OCI-LY7 (cell line): ENCODE measurements around the gene SIRT4. TPM values are rescaled to one million over a fixed set of nuclear protein-coding genes. Genes with fewer than 3 reads are reported as not detected.

Experiments used
- BruUV-seq: library from RNA; stranded (reverse); fragments of 400-500 nt; replicated peaks from 2 replicates; lab custom pipeline; 2021; lab: Mats Ljungman, UMichigan
- CTCF ChIA-PET: fragments of 300-600 bp; sonication (Branson Sonifier 250); formaldehyde crosslinking; loops from one replicate; lab custom pipeline; 2022; ENCODE audit warnings: antibody characterized with exemption; ENCODE audit not compliant: unreplicated experiment; lab: Charles Lee
- POLR2A ChIA-PET: fragments of 300-600 bp; sonication (Branson Sonifier 250); formaldehyde crosslinking; loops from one replicate; lab custom pipeline; 2022; ENCODE audit warnings: antibody characterized with exemption; lab: Charles Lee
- DNase-seq: peaks from one replicate; pipeline ENCODE4 v3.0.0-alpha.2; 2015; ENCODE audit warnings: low spot score
- H2AFZ ChIP-seq: fragments of 200-600 bp; sonication (generic), shearing (Covaris generic); 2 replicates; pipeline ENCODE4 v1.6.1; 2014; ENCODE audit warnings: mild to moderate bottlenecking, antibody characterized with exemption, low read length, moderate library complexity
- H3K27ac ChIP-seq: fragments of 200-600 bp; sonication (generic); 2 replicates; pipeline ENCODE4 v1.5.1; 2014; ENCODE audit warnings: mixed run types, low read depth, mild to moderate bottlenecking, moderate library complexity, low read length, inconsistent platforms; ENCODE audit not compliant: poor library complexity, severe bottlenecking
- H3K36me3 ChIP-seq: fragments of 200-600 bp; sonication (generic); 2 replicates; pipeline ENCODE4 v1.6.1; 2014; ENCODE audit warnings: mild to moderate bottlenecking, antibody characterized with exemption, low read length, moderate library complexity, mixed read lengths; ENCODE audit not compliant: insufficient read depth
- H3K4me1 ChIP-seq: fragments of 200-600 bp; sonication (generic); 2 replicates; pipeline ENCODE4 v1.5.1; 2014; ENCODE audit warnings: mild to moderate bottlenecking, low read length; ENCODE audit not compliant: insufficient read depth, poor library complexity, severe bottlenecking
- H3K4me2 ChIP-seq: fragments of 200-600 bp; sonication (generic); 2 replicates; pipeline ENCODE4 v1.6.1; 2014; ENCODE audit warnings: mild to moderate bottlenecking, low read length
- H3K4me3 ChIP-seq: fragments of 200-600 bp; sonication (generic); 2 replicates; pipeline ENCODE4 v1.5.1; 2014; ENCODE audit warnings: mild to moderate bottlenecking, low read depth, low read length; ENCODE audit not compliant: poor library complexity, severe bottlenecking
- H3K79me2 ChIP-seq: fragments of 200-600 bp; sonication (generic); 2 replicates; pipeline ENCODE4 v1.6.1; 2016; ENCODE audit warnings: low read depth, mild to moderate bottlenecking, low read length, moderate library complexity, mixed read lengths; ENCODE audit not compliant: insufficient read depth
- H3K9me2 ChIP-seq: fragments of 200-600 bp; sonication (generic); 2 replicates; pipeline ENCODE4 v1.6.1; 2016; ENCODE audit warnings: mild to moderate bottlenecking, low read length, mixed read lengths; ENCODE audit not compliant: insufficient read depth
- H3K9me3 ChIP-seq: fragments of 200-600 bp; sonication (generic); 2 replicates; pipeline ENCODE4 v1.6.1; 2014; ENCODE audit warnings: mild to moderate bottlenecking, mixed run types, low read length, mixed read lengths
- H4K20me1 ChIP-seq: fragments of 200-600 bp; sonication (generic); 2 replicates; pipeline ENCODE4 v1.6.1; 2014; ENCODE audit warnings: mild to moderate bottlenecking, antibody characterized with exemption, low read length, moderate library complexity, mixed read lengths; ENCODE audit not compliant: insufficient read depth
- CTCF ChIP-seq: fragments of 200-600 bp; sonication (generic); conservative IDR thresholded peaks from 2 replicates; pipeline ENCODE4 v1.5.1; 2014; ENCODE audit warnings: mild to moderate bottlenecking, antibody characterized with exemption, low read length, moderate library complexity, mixed read lengths
- EZH2phosphoT487 ChIP-seq: fragments of 200-600 bp; sonication (generic); IDR thresholded peaks from 2 replicates; pipeline ENCODE4 v1.6.1; 2018; ENCODE audit warnings: low read depth, borderline replicate concordance, mild to moderate bottlenecking, mixed run types, antibody characterized with exemption, low read length, moderate library complexity, mixed read lengths
- intact Hi-C: fragments of 100-400 bp; cut with micrococcal nuclease; formaldehyde crosslinking; loops from one replicate; pipeline ENCODE4 v1.10.0; 2022; ENCODE audit not compliant: unreplicated experiment
- total RNA-seq, 2 experiments: library from RNA; depleted of rRNA in 1 of 2; stranded (reverse); fragments of >200 nt in 1 of 2; shearing (Covaris generic) in 1 of 2; gene quantifications; 2 replicates each; pipeline ENCODE4 v1.2.3, GENCODE V29; 2014 to 2022

SIRT4 gene
- total RNA-seq, 2 experiments from 2014 or later, result 1.4 to 2.1 TPM

GRCh38 chr12:120263748-120264085 lies 38.4 kb upstream of the SIRT4 start:
- no peaks in the 10 kb centered on the region for H3K9me3 ChIP-seq
- no peak for DNase-seq
- TF ChIP-seq EZH2phosphoT487 (no peak), CTCF (no peak)
- H3K4me3 ChIP-seq, result no peak overlapping the region
- H3K79me2 ChIP-seq, result no peaks in the 10 kb centered on the region
- no TSS peak for BruUV-seq
- H4K20me1 ChIP-seq, result no peaks in the 10 kb centered on the region
- CTCF ChIA-PET, result interaction anchor here (7.2 kb wide), 1 partner anchor 35 kb away, joined by 68 read pairs; no protein-coding TSS in a partner anchor
- H3K36me3 ChIP-seq, result no peaks in the 10 kb centered on the region
- H3K9me2 ChIP-seq, result no peaks in the 10 kb centered on the region
- H3K4me1 ChIP-seq, result peaks cover 6% of the 10 kb centered on the region
- intact Hi-C loops, result loop anchor here (10.0 kb wide), 1 partner anchor 179 kb away; no protein-coding TSS in a partner anchor
- POLR2A ChIA-PET, result interaction anchor here (0.7 to 1.1 kb wide), 2 partner anchors 11 to 35 kb away, joined by 3 to 5 read pairs; no protein-coding TSS in a partner anchor
- no peak overlapping the region for H3K27ac ChIP-seq
- H3K4me2 ChIP-seq, result no peak overlapping the region
- H2AFZ ChIP-seq, result no peak overlapping the region

- H4K20me1 ChIP-seq, result no peaks in the 10 kb centered on the region
- intact Hi-C loops, result loop anchor here (10.0 kb wide), 1 partner anchor 179 kb away; no protein-coding TSS in a partner anchor
- H3K27ac ChIP-seq, result no peak overlapping the region
- no peak overlapping the region for H2AFZ ChIP-seq
- TF ChIP-seq CTCF (no peak), EZH2phosphoT487 (no peak)
- peaks cover 6% of the 10 kb centered on the region for H3K4me1 ChIP-seq
- BruUV-seq, result no TSS peak
- H3K4me3 ChIP-seq, result peak overlapping the region; percentile 76
- ChIA-PET POLR2A (interaction anchor here (1.3 to 3.9 kb wide), 4 partner anchors 27 to 36 kb away, joined by 5 to 24 read pairs (median 12); partner anchors contain the start of genes RNU4-1 and RNU4-2), CTCF (interaction anchor here (0.6 to 7.2 kb wide), 2 partner anchors 36 to 276 kb away, joined by 4 to 68 read pairs; no protein-coding TSS in a partner anchor)
- H3K4me2 ChIP-seq, result peak overlapping the region; percentile 70
- H3K79me2 ChIP-seq, result no peaks in the 10 kb centered on the region
- no peaks in the 10 kb centered on the region for H3K36me3 ChIP-seq
- no peaks in the 10 kb centered on the region for H3K9me2 ChIP-seq
- H3K9me3 ChIP-seq, result no peaks in the 10 kb centered on the region
- DNase-seq, result no peak
Observed at GRCh38 chr12:120264086-120264903, 37.8 kb upstream of the SIRT4 start.
